Astrocyte of the cerebellum (primary cell): ENCODE data around the gene CCDC28A.
"Not testable (repeated sequence)": the region's sequence is repeated elsewhere in the genome, so short reads cannot be mapped to it uniquely, and the experiment has no call there.

Experiments
- DNase-seq: peaks from one replicate; pipeline ENCODE4 v3.0.0-alpha.2; 2011; ENCODE audit warnings: low read depth
- H3K4me3 ChIP-seq: 2 replicates; pipeline ENCODE4 v1.5.1; 2011; ENCODE audit warnings: mild to moderate bottlenecking, low read depth, low read length, moderate library complexity
- in situ Hi-C: cut with HindIII; loops from 2 replicates; pipeline ENCODE4 v1.10.0; 2017; ENCODE audit warnings: low sequenced_read_pairs
- TF ChIP-seq, protein P1 (sequence below): IDR thresholded peaks from 2 replicates; pipeline ENCODE4 v1.5.1; 2012; ENCODE audit warnings: low read length, low read depth, moderate library complexity, mild to moderate bottlenecking; ENCODE audit errors: missing control alignments

CCDC28A gene

DNA sequence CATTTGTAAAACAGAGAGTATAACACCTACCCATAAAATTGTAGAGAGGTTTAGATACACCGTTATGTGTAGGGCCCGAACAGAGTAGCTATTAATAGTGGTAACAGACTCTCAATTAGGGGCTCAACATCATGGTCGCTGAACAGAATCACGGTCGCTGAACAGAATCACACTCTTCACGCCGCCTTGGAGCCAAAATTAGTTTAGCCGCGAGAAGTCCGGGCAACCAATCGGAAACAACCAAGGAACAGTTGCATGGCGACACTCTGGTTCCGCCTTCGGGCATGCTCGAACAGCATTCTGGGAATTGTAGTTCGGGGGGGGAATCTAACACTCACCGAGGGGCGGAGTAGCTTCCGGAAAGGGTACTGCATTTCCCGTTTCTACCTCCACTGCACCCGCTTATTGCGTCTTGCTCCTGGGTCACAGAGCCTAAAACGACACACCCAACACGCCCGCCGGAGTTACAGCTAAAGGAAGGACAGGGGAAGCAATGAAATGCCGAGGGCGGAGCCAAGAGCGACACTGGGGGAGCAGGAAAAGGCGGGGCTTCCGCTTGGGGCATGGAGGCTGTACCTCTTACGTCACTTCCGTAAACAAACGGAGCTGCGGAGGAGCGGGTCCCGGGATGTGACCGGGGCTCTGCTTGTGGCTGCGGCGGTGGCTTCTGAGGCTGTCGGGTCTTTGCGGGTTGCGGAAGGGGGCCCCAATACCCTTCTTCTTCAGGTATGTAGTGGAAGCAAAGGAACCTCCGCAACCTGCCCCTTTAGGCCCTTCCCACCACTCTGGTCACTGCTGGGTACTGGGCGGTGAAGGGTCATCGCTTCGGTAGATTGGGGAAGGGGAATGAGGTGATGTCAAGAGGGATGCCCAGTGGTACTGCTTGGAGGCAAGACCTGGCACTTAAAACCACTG, at the start of gene CCDC28A:
TSS of gene CCDC28A (plus strand) at position 593 of the 915 bp plus-strand sequence. CDS start 2,352 bp downstream, outside the sequence.
- TF ChIP-seq, protein P1, sequence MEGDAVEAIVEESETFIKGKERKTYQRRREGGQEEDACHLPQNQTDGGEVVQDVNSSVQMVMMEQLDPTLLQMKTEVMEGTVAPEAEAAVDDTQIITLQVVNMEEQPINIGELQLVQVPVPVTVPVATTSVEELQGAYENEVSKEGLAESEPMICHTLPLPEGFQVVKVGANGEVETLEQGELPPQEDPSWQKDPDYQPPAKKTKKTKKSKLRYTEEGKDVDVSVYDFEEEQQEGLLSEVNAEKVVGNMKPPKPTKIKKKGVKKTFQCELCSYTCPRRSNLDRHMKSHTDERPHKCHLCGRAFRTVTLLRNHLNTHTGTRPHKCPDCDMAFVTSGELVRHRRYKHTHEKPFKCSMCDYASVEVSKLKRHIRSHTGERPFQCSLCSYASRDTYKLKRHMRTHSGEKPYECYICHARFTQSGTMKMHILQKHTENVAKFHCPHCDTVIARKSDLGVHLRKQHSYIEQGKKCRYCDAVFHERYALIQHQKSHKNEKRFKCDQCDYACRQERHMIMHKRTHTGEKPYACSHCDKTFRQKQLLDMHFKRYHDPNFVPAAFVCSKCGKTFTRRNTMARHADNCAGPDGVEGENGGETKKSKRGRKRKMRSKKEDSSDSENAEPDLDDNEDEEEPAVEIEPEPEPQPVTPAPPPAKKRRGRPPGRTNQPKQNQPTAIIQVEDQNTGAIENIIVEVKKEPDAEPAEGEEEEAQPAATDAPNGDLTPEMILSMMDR = no peak
- in situ Hi-C loops = loop anchor here (25.0 kb wide), 1 partner anchor 361 kb away; the partner anchor contains the start of gene HEBP2
- peak; percentile 89 for DNase-seq
- peak within 1 kb of the TSS; percentile 79 for H3K4me3 ChIP-seq

DNA sequence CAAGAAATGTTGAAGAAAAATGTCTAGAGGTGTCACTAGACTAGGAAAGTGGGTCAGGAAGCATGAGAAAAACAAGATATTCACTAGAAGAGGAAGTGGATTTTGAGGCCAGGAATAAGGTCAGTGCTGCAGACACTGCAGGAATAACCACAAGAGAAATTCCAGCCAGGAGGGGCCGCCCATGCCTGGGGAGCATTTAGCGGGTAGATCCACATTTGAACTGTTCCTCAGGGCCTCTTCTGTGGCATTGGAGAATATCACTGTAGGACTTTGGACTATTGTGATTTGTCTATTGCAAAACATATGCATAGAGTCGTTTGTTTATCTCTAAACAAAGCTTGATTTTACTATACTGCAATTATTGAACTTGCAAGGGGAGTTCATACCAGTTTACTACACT, 49.6 kb upstream of the CCDC28A start:
- H3K4me3 ChIP-seq = no peak overlapping the region
- TF ChIP-seq, protein P1 = peak; percentile 31
- DNase-seq = peak; percentile 60
- in situ Hi-C loops = loop anchor here (5.0 kb wide), 1 partner anchor 47 kb away; no protein-coding TSS in a partner anchor

DNA sequence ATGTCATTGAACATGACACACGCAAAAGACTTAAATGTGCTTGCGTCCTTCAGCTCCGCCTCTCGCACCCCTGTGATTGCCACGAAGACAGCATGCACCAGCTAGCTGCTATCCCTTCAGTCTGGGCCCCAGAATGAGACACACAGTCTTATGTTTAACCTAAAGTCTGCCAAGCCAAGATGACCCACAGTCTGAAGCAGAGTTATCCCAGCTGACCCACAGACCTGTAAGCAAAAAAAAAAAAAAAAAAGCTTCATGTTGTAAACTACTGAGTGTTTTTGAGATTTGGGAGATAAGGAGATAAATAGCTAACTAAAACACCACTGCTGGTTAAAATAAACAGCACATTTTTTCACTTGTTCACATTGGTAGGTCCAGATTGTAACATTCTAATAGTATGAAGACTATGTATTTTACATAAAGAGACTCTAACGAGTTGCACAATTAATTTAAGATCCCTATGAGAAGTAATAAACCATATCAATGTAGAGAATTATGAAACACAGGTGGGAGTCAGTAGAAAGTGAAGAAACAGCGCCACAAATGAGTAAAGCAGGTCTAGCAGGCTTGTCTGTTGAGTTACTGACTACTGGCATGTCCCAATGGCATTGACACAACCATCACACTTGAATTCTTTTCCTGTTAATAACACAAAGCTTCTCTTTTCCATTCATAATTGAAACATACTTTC, 47.4 kb upstream of the CCDC28A start:
- no peak for DNase-seq
- TF ChIP-seq, protein P1 = no peak
- no peak overlapping the region for H3K4me3 ChIP-seq
- in situ Hi-C loops = no loop called here

DNA sequence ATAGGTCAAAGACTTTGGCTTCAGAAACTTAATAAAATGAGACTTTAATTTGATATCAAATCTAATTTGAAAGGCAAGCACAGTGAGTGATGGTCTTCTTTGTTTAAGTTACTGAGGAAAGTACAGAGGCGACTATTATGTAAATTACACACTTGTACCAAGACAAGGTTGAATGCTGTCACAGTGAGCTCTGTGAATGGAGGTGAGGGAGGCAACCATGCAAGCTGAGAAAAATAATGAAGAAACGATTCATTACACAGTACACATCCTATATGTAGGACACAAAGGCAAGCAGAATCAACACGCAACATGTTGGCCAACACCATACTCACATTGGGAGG, 46.8 kb upstream of the CCDC28A start:
- in situ Hi-C loops = no loop called here
- DNase-seq = no peak
- no peak overlapping the region for H3K4me3 ChIP-seq
- TF ChIP-seq, protein P1 = no peak

GRCh38 chr6:138727182-138727581, 46.4 kb upstream of the CCDC28A start:
- in situ Hi-C loops = no loop called here
- TF ChIP-seq, protein P1 = no peak
- no peak overlapping the region for H3K4me3 ChIP-seq
- DNase-seq = no peak

DNA sequence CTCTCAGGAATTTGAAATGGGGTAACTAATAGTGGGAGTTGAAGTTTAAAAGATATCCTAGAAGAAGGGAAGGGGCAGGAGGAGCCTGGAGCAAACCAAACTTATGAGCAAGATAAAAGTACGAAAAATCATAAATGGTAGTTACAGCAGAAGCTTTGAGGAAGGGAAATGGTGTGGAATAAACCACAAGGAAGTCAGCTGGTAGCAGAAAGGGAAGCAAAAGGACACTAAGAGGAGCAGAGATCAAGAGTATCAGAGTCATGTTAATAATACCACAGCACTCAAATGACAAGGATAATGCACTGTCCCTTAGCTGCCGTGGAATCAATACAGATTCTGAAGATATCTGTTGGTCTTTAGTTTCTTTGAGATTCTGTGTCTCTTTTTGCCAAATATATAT, 44.9 kb upstream of the CCDC28A start:
- in situ Hi-C loops = no loop called here
- TF ChIP-seq, protein P1 = no peak
- no peak overlapping the region for H3K4me3 ChIP-seq
- no peak for DNase-seq

DNA sequence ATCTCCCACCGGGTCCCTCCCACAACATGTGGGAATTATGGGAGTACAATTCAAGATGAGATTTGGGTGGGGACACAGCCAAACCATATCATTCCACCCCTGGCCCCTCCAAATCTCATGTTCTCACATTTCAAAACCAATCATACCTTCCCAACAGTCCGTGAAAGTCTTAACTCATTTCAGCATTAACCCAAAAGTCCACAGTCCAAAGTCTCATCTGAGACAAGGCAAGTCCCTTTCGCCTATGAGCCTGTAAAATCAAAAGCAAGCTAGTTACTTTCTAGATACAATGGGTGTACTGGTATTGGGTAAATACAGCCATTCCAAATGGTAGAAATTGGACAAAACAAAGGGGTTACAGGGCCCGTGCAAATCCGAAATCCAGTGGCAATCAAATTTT, 43.5 kb upstream of the CCDC28A start:
- in situ Hi-C loops, DNase-seq, H3K4me3 ChIP-seq: not testable (repeated sequence)
